NCI-H1417 treated with DMSO at 0.1 percent for 48 hours (cell line): ENCODE results near the gene ZDHHC11B.
"Not testable (repeated sequence)": the region's sequence is repeated elsewhere in the genome, so short reads cannot be mapped to it uniquely, and the experiment has no call there.

Source experiments
- DNase-seq: peaks from one replicate; lab custom pipeline; 2025; lab: John Stamatoyannopoulos, UW

The ZDHHC11B gene

DNA sequence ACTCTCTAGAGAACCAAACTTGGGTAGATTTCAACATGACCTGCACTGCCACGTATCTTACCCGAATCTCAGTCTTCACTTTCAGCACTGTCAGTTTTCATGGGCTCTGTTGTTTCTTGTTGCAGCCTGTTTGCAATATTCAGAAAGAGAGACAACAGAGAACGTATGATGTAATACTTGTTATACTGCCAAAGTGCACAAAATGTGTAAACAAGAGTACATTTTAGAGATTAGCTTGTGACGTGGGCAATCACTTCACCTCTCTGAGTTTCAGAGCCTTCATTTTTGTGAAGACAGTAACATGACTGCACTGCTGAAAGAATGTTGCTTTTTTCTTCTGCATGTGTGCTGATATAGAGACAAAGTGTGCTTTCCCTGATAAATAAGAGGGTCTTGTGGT lies 67.8 kb downstream of the ZDHHC11B start:
- DNase-seq = not testable (repeated sequence)

DNA sequence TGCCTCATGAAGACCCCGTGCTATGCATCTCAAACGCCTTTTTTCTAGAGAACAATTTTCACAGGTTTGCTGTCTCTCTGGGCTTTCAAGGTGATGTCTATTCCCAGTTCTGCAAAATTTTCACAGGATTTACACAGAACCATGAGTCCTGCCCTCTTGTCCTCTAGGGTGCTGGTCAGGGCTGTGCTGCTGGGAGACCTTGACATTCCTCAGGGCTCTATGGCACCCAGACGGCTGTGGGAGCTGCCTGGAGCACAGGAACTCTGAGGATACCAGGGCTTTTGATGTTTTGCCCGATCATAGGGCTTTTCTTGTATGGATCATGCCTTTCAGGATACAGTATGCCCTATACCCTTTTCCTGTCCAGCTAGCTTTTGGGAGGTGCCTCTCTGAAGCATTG lies 68.9 kb downstream of the ZDHHC11B start:
- not testable (repeated sequence) for DNase-seq

DNA sequence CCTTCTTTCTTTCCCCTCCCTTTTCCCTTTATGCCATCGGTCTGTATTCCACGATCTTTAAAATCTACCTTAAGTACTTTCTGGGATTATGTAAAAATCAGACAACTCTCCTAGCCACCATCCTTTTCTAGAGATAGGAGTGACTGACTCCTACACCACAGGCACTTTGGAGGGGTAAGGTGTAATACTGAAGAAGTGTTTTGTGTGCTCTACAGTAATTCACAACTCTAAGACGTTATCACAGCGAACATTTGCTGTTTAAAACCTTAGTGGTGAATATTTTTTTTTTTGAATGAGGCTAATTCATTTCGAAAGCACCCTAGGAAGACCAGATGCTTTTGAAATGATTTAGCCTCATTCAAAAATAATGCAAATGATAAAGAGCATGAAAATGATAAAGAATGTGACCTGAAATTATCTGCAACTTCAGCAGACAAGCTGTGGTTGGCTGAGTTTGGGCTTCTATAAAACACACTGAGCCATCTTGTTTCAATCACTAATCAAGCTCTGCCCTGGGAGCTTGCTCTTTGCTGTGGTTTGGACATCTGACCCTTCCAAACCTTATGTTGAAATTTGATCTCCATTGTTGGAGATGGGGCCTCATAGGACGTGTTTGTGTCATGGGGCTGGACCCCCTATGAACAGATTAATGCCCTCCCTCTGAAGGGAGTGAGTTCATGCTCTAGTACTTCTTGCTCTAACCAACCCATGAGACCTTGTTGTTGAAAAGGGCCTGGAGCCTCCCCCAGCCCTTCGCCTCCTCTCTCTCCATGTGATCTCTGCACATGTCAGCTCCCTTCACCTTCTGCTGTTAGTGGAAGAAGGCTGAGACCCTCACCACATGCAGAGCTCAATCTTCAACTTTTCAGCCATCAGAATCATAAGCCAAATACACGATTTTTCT lies 70.1 kb downstream of the ZDHHC11B start:
- not testable (repeated sequence) for DNase-seq

DNA sequence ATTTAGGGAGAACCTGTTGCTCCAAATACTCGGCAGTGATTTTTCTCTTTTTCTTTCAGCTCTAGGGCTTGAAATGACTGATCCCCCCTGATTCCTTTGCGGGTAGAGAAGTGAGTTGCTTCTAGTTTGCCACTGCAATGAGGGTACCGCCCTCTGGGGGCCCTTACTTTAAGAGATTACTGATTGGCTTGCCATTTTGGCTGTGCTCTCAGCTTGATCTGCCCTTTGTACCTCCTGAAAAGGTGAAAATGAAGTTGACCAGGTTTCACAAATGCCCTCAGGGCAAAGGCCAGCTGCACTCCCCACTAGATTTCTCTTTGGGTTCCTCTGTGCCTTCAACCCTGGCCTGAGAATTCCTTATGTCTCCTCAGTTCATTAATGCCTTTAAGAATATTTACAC lies 70.8 kb downstream of the ZDHHC11B start:
- DNase-seq = not testable (repeated sequence)

DNA sequence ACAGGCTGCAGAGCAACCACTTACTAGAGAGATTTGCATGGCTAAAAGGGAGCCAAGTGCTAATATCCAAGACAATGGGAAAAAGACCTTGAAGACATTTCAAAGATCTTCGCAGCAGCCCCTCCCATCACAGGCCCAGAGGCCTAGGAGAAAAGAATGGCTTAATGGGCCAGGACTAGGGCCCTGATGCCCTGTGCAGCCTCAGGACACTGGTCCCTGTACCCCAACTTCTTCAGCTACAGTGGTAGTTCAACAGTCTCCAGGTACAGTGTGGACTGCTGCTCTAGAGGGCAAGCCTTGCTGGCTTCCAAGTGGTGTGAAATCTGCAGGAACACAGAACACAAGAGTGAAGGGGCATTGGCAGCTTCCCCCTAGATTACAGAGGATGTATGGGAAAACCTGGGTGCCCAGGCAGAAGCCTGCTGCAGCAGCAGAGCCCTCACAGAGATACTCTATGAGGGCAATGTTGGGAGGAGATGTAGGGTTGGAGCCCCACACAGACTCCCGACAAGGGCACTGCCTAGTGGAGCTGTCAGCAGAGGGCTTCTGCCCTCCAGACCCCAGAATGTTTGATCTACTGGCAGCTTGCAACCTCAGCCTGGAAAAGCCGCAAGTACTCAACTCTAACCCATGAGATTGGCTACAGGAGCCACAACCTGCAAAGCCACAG lies 75.5 kb downstream of the ZDHHC11B start:
- not testable (repeated sequence) for DNase-seq

DNA sequence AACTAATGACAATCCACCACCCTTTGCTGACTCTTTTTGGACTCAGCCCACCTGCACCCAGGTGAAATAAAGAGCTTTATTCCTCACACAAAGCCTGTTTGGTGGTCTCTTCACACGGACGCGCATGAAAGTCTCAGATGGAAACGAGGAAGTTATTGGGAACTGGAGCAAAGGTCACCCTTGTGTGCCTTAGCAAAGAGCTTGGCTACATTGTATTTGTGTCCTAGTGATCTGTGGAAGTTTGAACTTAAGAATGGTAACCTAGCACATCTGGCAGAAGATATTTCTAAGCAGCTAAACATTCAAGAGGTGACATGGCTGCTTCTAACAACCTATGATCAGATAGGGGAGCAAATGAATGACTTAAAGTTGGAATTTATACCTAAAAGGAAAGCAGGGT lies 76.2 kb downstream of the ZDHHC11B start:
- DNase-seq = not testable (repeated sequence)

DNA sequence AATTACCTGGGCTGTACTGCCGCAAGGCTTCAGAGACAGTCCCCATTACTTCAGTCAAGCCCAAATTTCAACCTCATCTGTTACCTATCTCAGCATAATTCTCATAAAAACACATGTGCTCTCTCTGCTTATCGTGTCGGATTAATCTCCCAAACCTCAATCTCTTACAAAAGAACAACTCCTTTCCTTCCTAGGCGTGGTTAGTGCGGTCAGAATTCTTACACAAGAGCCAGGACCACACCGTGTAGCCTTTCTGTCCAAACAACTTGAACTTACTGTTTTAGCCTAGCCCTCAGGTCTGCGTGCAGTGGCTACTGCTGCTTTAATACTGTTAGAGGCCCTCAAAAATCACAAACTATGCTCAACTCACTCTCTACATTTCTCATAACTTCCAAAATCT lies 78.4 kb downstream of the ZDHHC11B start:
- not testable (repeated sequence) for DNase-seq

DNA sequence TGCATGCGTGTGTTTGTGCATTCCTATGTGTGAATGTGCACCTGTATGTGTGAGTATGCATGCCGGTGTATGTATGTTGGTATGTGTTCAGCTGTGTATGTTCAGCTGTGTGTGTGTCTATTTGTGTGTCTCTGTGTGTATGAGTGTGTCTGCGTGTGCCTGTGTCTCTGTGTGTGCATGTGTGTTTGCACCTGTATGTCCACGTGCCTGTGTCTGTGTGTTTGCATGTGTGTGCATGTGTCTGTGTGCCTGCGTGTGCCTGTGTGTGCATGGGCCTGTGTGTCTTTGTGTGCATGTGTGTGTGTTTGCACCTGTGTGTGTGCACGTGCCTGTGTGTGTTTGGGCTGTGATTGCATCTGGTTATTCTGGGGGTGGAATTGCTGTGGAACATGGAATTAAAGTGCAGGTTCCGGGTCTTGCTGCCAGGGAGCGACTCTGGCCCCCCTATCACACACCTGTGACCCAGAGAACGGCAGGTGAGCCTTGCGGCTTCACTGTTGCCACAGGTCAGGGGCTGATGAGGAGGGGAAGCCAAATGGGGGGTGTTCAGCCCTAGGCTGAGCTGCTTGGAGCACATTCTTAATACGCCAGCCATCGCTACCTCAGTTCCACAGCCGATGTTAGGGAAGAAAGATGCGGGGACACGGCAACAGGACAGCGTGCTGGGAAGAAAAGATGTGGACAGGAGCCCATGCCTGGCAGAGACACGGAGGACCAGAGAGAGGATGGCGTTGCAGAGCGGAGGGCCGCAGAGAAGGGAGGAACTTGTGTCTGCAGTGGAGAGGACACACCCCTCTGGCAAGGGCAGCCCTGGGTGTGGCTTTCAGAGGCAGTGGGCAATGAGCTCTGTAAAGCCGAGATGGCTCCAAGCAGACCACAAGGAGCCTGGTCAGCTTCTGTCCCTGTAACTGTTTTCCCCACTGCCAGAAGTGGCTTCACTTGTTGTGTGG lies 87.5 kb downstream of the ZDHHC11B start:
- DNase-seq = not testable (repeated sequence)

DNA sequence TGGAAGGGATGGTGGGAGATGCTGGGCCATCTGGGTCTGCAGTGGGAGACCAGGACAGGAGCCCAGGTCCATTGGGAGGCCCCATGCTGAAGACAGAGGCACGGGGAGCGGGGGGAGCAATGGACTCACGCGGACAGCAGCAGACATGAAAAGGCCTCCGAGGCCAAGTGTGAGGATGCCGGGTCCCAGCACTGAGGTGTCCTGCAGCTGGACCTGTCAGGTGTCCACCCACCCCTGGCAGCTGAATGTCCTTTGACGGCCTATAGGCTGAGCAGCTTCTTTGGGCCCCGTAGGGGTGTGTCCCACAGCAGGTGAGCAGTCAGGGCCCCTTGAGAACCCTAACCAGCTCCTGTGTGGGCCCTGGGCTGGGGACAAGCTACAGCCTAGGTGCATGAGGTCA lies 88.3 kb downstream of the ZDHHC11B start:
- not testable (repeated sequence) for DNase-seq

DNA sequence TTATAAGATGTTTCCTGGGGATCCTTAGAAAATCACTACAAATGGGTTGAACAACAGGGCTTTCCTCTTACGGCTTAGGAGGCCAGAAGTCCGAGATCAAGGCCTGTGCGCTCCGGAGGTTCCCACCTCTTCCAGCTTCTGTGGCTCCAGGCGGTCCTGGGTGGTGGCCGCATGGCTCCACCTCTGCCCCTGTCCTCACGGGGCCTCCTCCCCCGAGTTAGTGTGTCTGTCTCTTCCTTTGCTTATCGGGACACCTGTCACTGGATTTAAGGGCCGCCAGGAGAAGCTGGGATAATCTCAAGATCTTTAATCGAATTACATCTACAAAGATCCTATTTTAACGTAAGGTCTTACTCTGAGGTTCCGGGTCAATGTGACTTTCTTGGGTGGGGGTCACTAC lies 89.1 kb downstream of the ZDHHC11B start:
- DNase-seq = not testable (repeated sequence)

DNA sequence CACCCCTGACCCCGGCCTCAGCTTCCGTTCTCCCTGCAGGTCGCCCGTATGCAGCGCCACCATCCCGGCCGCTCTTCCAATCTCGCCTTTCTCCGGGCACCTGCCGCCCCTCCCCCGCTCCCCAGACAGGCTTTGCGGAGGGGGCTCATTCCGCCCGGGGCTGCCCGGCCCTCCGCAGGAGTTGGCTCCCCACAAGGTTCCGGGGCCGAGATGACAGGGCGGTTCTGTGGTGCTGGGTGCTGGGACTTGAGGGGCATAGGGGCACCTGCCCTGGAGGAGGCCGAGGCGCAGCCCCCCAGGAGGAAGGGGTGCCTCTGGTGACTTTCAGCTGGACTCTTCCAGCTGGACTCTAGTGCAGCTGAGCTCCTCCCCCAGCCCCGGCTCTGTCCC lies 90.5 kb downstream of the ZDHHC11B start:
- DNase-seq = not testable (repeated sequence)

DNA sequence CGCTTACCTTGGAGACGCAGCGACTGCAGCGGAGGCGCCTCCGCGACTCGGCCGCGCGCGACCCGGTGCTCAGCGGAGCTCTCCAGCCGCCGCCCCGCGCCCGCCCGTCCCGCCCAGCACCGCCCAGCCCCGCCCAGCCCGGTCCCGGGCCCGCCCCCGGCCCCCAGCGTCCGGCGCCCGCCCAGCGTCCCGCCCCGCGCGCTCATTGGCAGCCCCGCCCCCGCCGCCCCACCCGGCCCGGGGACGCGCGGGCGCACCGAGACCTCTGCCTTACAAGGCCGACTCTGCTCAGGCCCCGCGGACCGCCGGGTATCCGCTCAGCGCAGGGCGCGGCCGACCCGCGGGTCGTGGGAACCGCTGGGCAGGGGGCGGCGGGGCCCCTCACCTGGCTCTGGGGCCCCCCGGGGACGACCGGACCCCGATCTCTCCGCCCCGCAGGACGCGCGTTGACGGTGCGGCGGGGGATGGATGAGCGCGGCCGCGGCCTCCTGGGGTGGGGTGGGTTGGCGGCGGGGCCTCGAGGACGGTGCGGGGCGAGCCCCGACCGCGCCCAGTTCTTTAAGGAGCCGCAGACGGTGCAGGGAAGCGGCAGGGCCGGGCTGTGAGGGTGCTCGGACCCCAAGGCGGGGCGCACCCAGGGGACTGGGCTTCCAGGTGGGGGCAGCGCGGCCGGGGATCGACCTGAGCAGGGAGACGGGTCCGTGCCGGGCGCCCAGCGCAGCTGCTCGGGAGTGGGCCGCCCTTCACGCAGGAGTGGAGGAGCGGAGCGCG lies 91.1 kb downstream of the ZDHHC11B start, which contains the start of gene TPPP:
TPPP (minus strand) TSS at position 82 of the 771 bp plus-strand sequence. CDS start 15,292 bp downstream, outside the sequence.
- DNase-seq = not testable (repeated sequence)

DNA sequence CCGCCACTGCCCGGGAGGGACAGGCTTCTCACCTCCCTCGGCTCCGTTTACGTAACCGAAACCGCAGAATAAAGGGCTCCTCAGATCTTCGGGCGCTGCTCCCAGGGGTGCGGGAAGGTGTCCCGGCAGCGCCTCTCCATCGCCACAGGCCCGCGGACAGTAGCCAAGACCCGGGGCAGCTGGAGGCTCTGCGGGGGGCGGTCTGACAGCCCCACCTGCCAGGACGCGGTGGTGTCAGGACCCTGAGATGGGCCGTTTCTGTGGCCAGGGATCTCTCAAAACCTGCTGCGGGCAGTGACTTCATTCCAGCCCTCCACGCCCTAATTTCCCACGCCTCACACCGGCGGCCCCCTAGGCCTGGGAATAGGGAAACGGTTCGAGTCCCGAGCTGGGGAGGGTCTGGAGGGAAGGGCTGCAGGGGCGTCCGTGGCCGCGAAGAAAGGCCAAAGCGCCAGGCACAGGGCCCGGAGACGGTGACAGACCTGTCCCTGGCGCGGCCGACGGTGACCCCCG lies 91.9 kb downstream of the ZDHHC11B start:
- DNase-seq = not testable (repeated sequence)

DNA sequence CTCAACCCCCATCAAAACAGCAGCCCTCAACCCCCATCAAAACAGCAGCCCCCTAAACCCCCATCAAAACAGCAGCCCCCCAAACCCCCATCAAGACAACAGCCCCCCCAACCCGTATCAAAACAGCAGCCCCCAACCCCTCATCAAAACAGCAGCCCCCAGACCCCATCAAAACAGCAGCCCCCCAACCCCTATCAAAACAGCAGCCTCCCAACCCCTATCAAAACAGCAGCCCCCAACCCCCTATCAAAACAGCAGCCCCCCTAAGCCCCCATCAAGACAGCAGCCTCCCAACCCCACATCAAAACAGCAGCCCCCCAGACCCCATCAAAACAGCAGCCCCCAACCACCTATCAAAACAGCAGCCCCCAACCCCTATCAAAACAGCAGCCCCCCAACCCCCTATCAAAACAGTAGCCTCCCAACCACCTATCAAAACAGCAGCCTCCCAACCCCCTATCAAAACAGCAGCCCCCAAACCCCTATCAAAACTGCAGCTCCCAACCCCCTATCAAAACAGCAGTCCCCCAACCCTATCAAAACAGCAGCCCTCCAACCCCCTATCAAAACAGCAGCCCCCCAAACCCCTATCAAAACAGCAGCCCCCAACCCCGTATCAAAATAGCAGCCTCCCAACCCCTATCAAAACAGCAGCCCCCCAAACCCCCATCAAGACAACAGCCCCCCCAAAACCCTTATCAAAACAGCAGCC lies 92.6 kb downstream of the ZDHHC11B start:
- no peak for DNase-seq

DNA sequence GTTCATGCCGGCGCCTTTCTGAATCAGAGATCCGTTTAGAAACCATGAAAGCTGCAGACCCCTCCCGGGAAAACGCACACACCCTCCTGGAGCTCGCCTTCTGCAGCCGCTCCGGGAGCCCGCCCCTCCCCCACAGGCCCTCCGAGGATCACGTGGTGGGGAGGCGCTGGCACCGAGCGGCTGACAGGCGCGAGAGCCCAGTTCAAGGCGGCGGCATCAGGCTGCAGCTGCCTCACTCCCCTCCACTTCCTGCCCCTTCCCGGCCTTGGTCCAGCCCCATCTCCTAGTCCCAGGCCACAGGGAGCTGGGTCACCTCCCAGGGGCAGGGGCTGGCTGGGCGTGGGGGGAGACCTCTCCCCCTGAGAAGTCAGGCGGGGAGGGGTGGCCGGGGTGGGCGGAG lies 93.5 kb downstream of the ZDHHC11B start:
- not testable (repeated sequence) for DNase-seq

DNA sequence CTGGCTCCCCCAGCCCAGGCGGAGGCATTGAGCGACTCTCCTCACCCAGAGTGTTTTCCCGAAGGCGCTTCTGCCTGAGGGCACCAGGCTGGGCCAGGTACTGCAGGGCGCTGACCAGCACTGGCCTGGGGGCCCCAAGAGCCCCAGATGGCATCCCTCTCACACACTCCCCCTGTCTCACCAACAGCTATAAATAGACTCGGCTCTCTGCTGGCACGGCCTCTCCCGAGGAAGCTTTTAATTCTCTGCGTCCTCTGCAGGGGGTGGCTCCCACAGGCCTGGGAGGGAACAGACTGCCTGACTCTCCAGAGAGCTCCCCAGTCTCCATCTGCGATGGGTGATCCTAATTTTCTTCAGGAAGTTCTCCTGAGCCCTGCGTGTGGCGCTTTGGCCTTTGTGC lies 94.2 kb downstream of the ZDHHC11B start:
- DNase-seq = not testable (repeated sequence)

DNA sequence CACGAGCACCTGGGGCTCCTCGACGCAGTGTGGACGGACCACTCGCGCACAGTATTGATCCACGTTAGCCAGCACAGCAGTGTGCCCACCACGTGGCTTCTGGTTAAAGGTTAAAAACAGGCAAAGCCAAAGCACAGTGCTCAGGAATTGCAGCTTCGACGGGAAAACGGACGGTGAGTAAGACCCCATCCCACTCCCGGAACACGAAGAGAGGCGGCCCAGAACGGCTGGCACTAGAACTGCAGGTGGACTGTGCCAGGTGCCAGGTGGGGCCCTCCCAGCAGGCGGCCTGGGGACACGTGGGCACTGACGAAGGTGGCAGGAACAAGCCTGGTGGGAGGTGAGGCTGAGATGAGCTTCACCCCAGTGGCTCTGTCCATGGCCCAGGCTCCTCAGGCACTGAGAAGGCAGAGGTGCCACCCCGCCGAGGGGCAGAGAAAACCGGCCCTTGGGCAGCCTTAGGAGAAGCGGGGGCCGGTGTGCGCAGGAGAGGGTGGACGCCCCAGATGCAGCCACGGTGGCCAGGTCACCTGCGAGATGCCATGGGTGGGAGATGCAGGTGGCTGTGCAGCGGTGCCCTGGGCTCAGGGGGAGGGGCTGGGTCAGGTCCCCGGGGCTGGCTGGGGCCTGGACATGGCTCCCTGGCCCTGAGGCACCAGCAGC lies 96.0 kb downstream of the ZDHHC11B start:
- not testable (repeated sequence) for DNase-seq

DNA sequence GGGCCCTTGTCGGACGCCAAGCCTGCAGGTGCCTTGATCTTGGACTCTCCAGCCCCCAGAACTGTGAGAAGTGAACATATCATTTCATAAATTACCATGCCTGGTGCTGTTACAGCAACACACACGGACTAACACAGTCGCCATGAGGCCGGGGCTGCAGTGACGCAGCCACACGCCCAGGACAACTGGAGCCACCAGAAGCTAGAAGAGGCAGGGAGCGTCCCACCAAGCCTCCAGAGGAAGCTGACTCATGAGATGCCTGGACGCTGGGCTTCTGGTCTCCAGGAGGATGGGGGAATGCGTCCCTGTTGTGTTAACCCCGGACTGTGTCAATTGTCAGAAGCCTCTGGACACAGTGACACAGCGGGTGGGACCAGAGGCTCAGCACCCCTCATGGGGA lies 97.6 kb downstream of the ZDHHC11B start:
- DNase-seq = not testable (repeated sequence)

DNA sequence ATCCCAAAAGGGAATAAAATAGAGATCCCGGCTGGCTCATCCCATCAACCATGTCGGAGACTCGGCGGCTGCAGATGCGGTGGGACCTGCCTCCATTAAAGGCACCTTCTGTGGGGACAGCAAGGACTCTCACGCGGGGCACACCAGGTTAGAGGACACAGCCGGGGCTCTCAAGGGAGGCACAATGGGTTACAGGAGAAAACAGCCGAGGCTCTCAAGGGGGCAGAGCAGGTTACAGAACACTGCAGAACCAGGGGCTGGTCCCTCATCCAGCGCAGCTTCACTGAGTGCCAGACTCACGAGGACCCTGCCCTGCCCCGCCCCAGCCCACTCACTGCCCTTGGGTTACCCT lies 98.4 kb downstream of the ZDHHC11B start:
- DNase-seq = not testable (repeated sequence)
